CD4-positive, alpha-beta T cell treated with Interleukin-15 for 1 hour (primary cell): ENCODE measurements around the gene HMGB1.

Source experiments
- DNase-seq: peaks from one replicate; pipeline ENCODE4 v3.0.0-alpha.2; 2020

Gene HMGB1

DNA sequence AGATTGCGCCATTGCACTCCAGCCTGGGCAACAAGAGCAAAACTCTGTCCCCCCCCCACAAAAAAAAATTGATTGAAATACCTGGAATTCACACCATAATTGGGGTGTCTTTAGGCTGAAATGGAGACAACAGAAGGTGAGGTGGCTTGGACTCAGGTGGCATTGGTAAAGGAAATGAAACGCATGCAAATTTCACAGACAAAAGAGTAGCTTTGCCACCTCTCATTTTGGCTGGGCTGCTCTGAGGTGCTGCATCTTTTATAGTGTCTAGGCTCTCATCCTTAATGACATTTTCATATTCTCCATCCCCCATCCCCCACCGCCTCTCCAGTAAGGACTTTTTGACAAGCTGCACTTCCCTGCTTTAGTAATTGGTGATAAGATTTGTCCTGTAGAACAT lies 36.5 kb downstream of the HMGB1 start:
- no peak for DNase-seq

GRCh38 chr13:30423891-30424290 lies 41.8 kb downstream of the HMGB1 start:
- DNase-seq = no peak

GRCh38 chr13:30422054-30422839 lies 43.5 kb downstream of the HMGB1 start, which contains the start of gene UBE2L5:
Gene UBE2L5, plus strand, starts transcription at chr13:30422493. Its CDS starts 5,498 bp downstream, at chr13:30427991.
- DNase-seq = peak; percentile 68

DNA sequence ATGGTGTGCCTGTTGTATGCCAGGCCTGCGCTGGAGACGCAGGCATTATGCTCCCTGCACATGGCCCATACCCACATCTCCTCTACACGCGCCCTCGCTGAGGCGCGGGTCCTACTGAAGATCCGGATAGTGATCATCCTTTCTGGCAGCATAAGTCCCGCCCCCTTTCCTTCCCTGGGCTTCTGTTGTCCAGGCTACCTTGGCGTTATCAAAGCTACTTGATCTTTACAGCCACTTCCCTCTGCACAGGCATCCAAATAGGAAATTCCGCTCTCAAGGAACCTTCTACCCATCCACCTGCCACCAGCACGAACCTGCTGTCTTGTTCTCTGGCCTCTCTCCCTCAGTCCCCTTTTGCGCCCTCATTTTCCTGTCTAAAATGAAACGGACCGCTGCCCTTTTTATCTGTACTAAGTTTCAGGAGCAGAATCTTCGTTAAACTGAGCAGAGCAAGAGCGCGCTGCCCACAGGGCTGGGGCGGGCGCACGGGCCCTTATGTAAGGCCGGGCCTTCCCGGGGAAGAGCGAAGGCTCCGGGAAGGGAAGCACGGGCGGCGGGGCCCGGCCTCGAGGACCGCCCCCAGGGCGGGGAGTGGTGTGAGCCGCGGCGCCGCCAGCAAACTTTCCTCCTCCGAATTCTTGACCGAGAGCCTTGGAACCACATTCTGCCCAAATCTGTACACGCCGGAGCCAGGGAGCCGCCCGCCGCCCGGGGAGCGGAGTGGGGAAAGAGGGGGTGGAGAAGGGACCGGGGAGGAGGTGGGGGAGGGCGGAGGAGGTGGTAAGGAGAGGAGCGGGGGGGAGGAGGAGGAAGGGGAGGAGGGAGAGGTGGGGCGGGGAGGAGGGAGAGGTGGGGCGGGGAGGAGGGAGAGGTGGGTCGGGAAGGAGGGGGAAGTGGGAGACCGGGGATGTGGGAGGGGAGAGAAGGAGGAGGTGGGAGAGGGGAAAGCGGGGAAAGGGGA lies 44.4 kb downstream of the HMGB1 start:
- DNase-seq = peak; percentile 25

DNA sequence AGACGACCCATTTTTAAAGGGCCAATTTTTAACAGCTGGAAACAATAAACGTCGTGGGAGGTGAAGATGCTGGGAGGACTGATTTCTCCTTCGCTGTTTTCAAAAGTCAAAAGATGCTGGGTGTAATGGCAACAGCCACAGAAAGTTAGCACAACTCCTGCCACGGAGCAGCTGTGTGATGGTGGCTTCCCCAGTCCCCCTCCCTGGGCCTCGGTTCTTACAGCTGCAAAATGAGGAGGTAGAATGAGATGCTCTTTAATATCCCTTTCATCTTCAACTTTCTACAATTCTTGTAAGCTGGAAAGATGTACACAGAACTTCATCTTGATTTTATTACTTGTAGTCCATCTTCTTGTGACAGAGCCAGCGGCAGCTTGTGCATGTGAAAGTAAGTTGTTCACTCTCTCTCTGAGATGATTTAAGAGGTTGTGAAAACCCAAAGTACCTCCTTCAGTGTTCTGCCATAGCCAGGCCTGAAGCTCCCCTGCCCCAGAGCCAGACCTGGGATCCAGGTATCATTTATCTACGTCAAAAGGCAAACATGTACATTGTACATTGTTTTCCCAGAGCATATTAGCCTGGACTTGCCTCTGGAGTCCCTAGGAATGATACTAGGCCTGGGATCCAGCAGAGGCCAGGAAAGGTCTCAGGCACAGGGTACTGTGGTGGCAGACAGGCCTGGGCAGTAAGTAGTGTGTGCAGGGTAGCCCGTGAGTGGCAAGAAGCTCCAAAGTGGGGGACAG lies 46.8 kb downstream of the HMGB1 start:
- no peak for DNase-seq

DNA sequence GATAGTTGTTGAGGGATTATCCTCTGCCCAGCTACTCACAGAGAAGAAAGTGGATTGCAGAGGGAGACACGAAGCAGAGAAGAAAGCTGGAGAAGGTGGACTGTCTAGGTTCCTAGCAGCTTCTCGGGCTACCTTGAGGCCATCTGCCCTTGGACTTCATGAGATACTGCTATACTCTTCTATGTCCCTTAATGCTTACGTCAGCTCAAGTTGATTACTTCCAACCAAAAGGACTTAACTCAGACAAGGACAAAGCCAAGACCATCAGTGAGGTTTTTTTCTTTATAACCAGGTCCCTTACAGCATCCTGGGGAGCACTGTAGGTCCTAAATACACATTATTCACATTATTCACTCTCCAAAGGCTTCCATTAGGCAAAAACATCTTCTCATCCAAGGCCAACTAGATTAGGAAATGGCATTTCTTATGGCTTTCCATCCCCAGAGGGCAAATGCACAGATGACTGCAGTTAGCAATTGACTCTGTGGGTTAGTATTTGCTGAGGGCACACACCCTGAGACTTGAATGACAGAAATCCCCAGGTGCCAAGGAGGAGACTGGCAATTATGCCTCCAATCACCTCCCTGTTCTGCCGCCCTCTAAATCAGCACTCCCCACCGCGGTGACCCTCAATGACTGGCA lies 47.5 kb downstream of the HMGB1 start:
- no peak for DNase-seq

- DNase-seq = no peak
These were observed 49.3 kb downstream of the HMGB1 start for GRCh38 chr13:30416471-30416870.

GRCh38 chr13:30415430-30416030 lies 50.2 kb downstream of the HMGB1 start:
- no peak for DNase-seq

DNA sequence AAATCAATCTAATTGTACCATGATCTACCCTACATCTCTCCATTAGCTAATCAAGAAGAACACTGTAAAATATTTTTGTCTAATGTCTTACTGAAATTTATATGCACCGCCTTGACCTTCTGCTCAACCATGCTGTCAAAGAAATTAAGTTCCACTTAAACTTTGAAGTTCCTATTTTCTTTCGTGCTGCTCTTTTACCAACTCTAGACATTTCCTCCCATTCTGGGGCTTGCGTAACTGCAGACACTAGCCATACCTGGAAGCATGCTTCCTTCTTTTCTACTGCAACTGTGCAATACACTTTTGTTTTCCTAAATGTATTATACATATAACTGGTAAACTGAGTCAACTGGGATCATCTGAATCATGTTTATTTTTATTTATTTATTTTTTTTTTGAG lies 51.9 kb downstream of the HMGB1 start:
- DNase-seq = no peak

- DNase-seq = no peak
These were observed 53.4 kb downstream of the HMGB1 start for GRCh38 chr13:30412346-30412745.

GRCh38 chr13:30410705-30411125 lies 55.0 kb downstream of the HMGB1 start:
- DNase-seq = no peak

DNA sequence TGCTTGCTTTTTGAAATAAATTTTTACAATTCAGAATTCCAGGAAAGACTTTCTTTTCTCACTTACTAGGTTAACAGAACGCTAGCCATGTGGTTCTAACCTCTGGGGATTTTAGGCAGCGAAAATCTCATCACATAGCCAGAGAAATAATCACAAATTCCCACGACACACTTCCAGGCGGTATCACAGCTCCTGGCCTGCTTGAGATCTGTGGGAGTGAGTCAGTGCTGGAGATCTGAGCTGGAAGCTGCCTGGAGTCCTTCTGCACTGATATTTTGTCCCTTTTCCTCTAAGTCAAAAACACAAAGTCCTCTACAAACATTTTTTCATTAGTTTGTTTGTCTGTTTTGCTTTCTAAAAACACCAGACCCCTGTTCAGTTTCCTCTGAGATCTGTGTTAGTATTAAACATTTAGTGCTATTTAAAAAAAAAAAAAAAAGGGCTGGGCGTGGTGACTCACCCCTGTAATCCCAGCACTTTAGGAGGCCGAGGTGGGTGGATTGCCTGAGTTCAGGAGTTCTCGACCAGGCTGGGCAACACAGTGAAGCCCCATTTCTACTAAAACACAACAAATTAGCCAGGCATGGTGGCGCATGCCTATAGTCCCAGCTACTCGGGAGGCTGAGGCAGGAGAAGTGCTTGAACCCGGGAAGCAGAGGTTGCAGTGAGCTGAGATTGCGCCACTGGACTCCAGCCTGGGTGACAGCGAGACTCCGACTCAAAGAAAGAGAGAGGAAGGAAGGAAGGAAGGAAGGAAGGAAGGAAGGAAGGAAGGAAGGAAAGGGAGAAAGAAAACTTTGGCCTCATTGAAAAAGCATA lies 55.6 kb downstream of the HMGB1 start:
- DNase-seq = no peak

GRCh38 chr13:30408319-30409101 lies 57.2 kb downstream of the HMGB1 start:
- DNase-seq = peak; percentile 93

DNA sequence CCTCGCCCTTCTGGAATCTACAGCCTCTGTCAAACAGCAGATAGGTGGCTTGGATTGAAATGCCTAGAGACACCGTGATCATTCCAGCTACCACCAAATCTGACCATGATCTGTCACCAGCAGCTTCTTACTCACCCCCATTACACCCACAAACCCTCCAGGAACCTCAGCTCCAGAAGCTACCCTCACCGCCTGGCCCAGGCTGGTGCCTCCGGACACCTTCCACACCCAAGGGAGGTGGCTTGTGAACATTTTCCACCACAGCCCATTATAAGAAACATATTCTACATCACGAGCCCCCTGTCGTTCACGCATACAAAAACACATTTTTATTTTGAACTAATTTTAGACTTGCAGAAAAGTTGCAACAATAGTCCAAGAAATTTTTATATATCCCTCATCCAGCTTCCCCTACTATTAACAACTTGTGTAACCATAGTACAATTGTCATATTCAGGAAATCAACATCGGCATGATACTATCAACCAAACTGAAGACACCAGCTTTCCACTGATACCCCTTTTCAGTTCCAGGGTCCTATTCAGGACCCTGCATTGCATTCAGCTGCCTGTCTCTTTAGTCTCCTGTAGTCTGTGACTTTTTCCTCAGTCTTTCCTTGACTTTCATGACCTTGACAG lies 58.8 kb downstream of the HMGB1 start:
- no peak for DNase-seq
